Testis (tissue), 3 donors: Measurements from ENCODE around the gene DUS4L. TPM values are rescaled to one million over a fixed set of nuclear protein-coding genes. Genes with fewer than 3 reads are reported as not detected.
"Not testable (repeated sequence)": the region's sequence is repeated elsewhere in the genome, so short reads cannot be mapped to it uniquely, and the experiment has no call there.

Source experiments
- DNase-seq: peaks from one replicate; pipeline ENCODE4 v3.0.0-alpha.2; 2019
- H3K27ac ChIP-seq, 2 donors: fragments of 200-600 bp; sonication (generic); one replicate each; pipeline ENCODE4 v1.5.1; 2019
- H3K27me3 ChIP-seq: fragments of 200-600 bp; sonication (generic); one replicate; pipeline ENCODE4 v1.5.1; 2019
- H3K36me3 ChIP-seq: fragments of 200-600 bp; sonication (generic); one replicate; pipeline ENCODE4 v1.5.1; 2017; ENCODE audit warnings: low read depth; ENCODE audit errors: missing control alignments
- H3K4me1 ChIP-seq: fragments of 200-600 bp; sonication (generic); one replicate; pipeline ENCODE4 v1.5.1; 2019
- H3K4me3 ChIP-seq, 2 donors: fragments of 200-600 bp; sonication (generic); one replicate each; pipeline ENCODE4 v1.5.1; 2017 to 2019
- H3K9me3 ChIP-seq: fragments of 200-600 bp; sonication (generic); one replicate; pipeline ENCODE4 v1.5.1; 2017
- CTCF ChIP-seq, 3 experiments: fragments of 450-650 bp in 2 of 3; fragments of 200-600 bp in 1 of 3; sonication (generic) in 1 of 3; IDR thresholded peaks; one replicate each; pipeline ENCODE4 v1.5.1; 2016 to 2019; ENCODE audit warnings: antibody characterized with exemption in 3 of 3, mild to moderate bottlenecking in 2 of 3, moderate library complexity in 1 of 3
- POLR2A ChIP-seq: fragments of 450-650 bp; IDR thresholded peaks from one replicate; pipeline ENCODE4 v1.6.1; 2017; ENCODE audit warnings: antibody characterized with exemption, mild to moderate bottlenecking, moderate library complexity
- WGBS, 2 donors: methylation state at CpG; one replicate each; pipeline ENCODE4 v1.1.5; 2018; 5-methylcytosine and 5-hydroxymethylcytosine counted together
- intact Hi-C: fragments of 100-400 bp; cut with DNase I; formaldehyde crosslinking; loops from one replicate; pipeline ENCODE4 v1.15.1; 2023; ENCODE audit warnings: low total_unique reads
- polyA plus RNA-seq: library from polyadenylated mRNA; stranded (reverse); fragments of 350-450 nt; fragmentation: Illumina TruSeq; extraction: RNeasy Lipid Tissue Mini Kit (QIAGEN cat#74804); gene quantifications from one replicate; pipeline ENCODE4 v1.2.3, GENCODE V29; 2014; ENCODE audit warnings: low read depth, low replicate concordance; ENCODE audit not compliant: insufficient read depth
- total RNA-seq, 2 donors: library from RNA; depleted of rRNA; stranded (reverse); fragments of >200 nt; gene quantifications; one replicate each; pipeline ENCODE4 v1.2.3, GENCODE V29; 2016

The DUS4L gene
- total and polyA plus RNA-seq, 3 donors from 2014 or later, result 9.5 to 30.2 (median 19.5) TPM

DNA sequence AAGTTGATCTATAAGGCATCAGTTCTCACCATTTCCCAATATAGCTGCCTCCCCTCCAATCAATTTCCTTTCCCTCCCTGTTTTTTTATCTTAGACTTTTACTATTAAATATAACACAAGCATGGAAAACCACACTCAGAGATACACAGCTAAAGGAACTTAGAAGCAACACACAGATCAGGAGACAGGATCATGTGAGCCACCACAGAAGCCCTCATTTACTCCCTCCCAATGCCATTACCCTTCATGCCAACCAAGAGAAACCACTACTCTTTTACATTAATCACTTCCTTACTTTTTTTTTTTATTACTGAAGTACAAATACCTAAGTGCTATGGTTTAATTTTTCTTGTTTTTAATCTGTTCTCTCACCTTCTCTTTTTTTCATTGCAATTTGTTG lies 33.0 kb upstream of the DUS4L start:
- Histone ChIP-seq H3K27me3 (no peaks in the 10 kb centered on the region), H3K36me3 (no peaks in the 10 kb centered on the region), H3K4me1 (no peaks in the 10 kb centered on the region), H3K4me3 (no peak overlapping the region), H3K9me3 (no peaks in the 10 kb centered on the region), H3K27ac (no peak overlapping the region)
- DNase-seq, result no peak
- TF ChIP-seq CTCF (IDR thresholded peaks at IDR 0.05), result no peak
- TF ChIP-seq POLR2A, result no peak
- intact Hi-C loops, result no loop called here

GRCh38 chr7:107534139-107534538 lies 29.6 kb upstream of the DUS4L start:
- no peak for TF ChIP-seq CTCF (IDR thresholded peaks at IDR 0.05)
- TF ChIP-seq POLR2A, result no peak
- Histone ChIP-seq H3K4me1 (no peaks in the 10 kb centered on the region), H3K27me3 (no peaks in the 10 kb centered on the region), H3K4me3 (no peak overlapping the region), H3K27ac (no peak overlapping the region), H3K9me3 (no peaks in the 10 kb centered on the region), H3K36me3 (no peaks in the 10 kb centered on the region)
- intact Hi-C loops, result no loop called here
- DNase-seq, result no peak

DNA sequence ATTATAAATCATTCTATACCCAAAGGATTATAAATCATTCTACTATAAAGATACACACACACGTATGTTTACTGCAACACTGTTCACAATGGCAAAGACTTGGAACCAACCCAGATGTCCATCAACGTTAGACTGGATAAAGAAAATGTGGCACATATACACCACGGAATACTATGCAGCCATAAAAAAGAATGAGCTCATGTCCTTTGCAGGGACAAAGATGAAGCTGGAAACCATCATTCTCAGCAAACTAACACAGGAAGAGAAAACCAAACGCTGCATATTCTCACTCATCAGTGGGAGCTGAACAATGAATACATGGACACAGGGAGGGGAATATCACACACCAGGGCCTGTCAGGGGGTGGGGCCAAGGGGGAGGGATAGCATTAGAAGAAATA lies 26.5 kb upstream of the DUS4L start:
- H3K4me3 ChIP-seq, H3K27me3 ChIP-seq, H3K9me3 ChIP-seq, DNase-seq, H3K27ac ChIP-seq, H3K4me1 ChIP-seq, intact Hi-C loops, H3K36me3 ChIP-seq: not testable (repeated sequence)
- WGBS, 2 donors, result 90 to 97% methylated on average over 4 of the region's 4 CpGs

GRCh38 chr7:107538001-107538400 lies 25.8 kb upstream of the DUS4L start:
- no peaks in the 10 kb centered on the region for H3K4me1 ChIP-seq
- no peak overlapping the region for H3K27ac ChIP-seq
- H3K4me3 ChIP-seq, result no peak overlapping the region
- no peak for TF ChIP-seq CTCF (IDR thresholded peaks at IDR 0.05)
- TF ChIP-seq POLR2A, result no peak
- H3K27me3 ChIP-seq, result no peaks in the 10 kb centered on the region
- H3K9me3 ChIP-seq, result no peaks in the 10 kb centered on the region
- no peak for DNase-seq
- no peaks in the 10 kb centered on the region for H3K36me3 ChIP-seq
- intact Hi-C loops, result no loop called here
- WGBS, 2 donors, result 59 to 88% methylated on average over 2 of the region's 2 CpGs

GRCh38 chr7:107543338-107543993 lies 20.3 kb upstream of the DUS4L start:
- intact Hi-C loops, result no loop called here

More at GRCh38 chr7:107543338-107543993, 20.3 kb upstream of the DUS4L start:
- WGBS, 2 donors, result 88 to 95% methylated on average over 4 to 5 of the region's 5 CpGs
- Histone ChIP-seq H3K27me3 (no peaks in the 10 kb centered on the region), H3K4me3 (no peak overlapping the region), H3K4me1 (no peaks in the 10 kb centered on the region), H3K36me3 (no peaks in the 10 kb centered on the region), H3K27ac (no peak overlapping the region), H3K9me3 (no peaks in the 10 kb centered on the region)
- no peak for DNase-seq
- TF ChIP-seq POLR2A (no peak), CTCF (IDR thresholded peaks at IDR 0.05) (no peak)
